Activated T-cell treated with anti-CD3 and anti-CD28 coated beads for 1 hour (primary cell): ENCODE results near the gene WNT1.

Source experiments
- DNase-seq: peaks from one replicate; pipeline ENCODE4 v3.0.0-alpha.2; 2020; ENCODE audit warnings: low read depth

The WNT1 gene

GRCh38 chr12:48978291-48978740 is at the start of gene WNT1:
TSS of gene WNT1 (plus strand) at chr12:48978322. CDS start at chr12:48978651, 329 bp downstream.
- DNase-seq = no peak

GRCh38 chr12:48929551-48929950 is 48.6 kb upstream of the WNT1 start:
- DNase-seq = no peak

GRCh38 chr12:48930475-48930874 is 47.6 kb upstream of the WNT1 start:
- no peak for DNase-seq

- no peak for DNase-seq
Measured at GRCh38 chr12:48932878-48933277, 45.2 kb upstream of the WNT1 start.

GRCh38 chr12:48933664-48934311 is 44.3 kb upstream of the WNT1 start:
- no peak for DNase-seq

GRCh38 chr12:48934312-48934706 is 43.8 kb upstream of the WNT1 start:
- DNase-seq = no peak

GRCh38 chr12:48936379-48936979 is 41.6 kb upstream of the WNT1 start:
- DNase-seq = peak; percentile 87

- DNase-seq = no peak
Measured at GRCh38 chr12:48937170-48937569, 41.0 kb upstream of the WNT1 start.

- DNase-seq = no peak
Measured at GRCh38 chr12:48938805-48939204, 39.3 kb upstream of the WNT1 start.

- DNase-seq = no peak
Measured at GRCh38 chr12:48940181-48940580, 37.9 kb upstream of the WNT1 start.

GRCh38 chr12:48943221-48943620 is 34.9 kb upstream of the WNT1 start:
- no peak for DNase-seq

GRCh38 chr12:48946205-48946604 is 31.9 kb upstream of the WNT1 start:
- no peak for DNase-seq

GRCh38 chr12:48946943-48947342 is 31.2 kb upstream of the WNT1 start:
- no peak for DNase-seq

GRCh38 chr12:48947727-48948126 is 30.4 kb upstream of the WNT1 start:
- no peak for DNase-seq

- no peak for DNase-seq
Measured at GRCh38 chr12:48952691-48953090, 25.4 kb upstream of the WNT1 start.

GRCh38 chr12:48954061-48954460 is 24.1 kb upstream of the WNT1 start:
- DNase-seq = no peak

- no peak for DNase-seq
Measured at GRCh38 chr12:48954841-48955501, 23.2 kb upstream of the WNT1 start.

GRCh38 chr12:48956279-48957140 is 21.6 kb upstream of the WNT1 start:
- DNase-seq = no peak

- peak; percentile 89 for DNase-seq
Measured at GRCh38 chr12:48957141-48958048, 20.7 kb upstream of the WNT1 start, which contains the start of gene ARF3. TSS of gene ARF3 (minus strand) at chr12:48957487. CDS start at chr12:48941095, 16,392 bp downstream.

GRCh38 chr12:48958049-48958388 is 20.1 kb upstream of the WNT1 start:
- no peak for DNase-seq

GRCh38 chr12:48960834-48961233 is 17.3 kb upstream of the WNT1 start:
- no peak for DNase-seq
